GM19099 (cell line): ENCODE results near the gene EPB41L2.

ENCODE experiments used
- POLR2A ChIP-seq: IDR thresholded peaks from 3 replicates; pipeline ENCODE4 v1.6.1; 2011; ENCODE audit warnings: low read depth; ENCODE audit not compliant: insufficient read length; ENCODE audit errors: extremely low read depth

The EPB41L2 gene

DNA sequence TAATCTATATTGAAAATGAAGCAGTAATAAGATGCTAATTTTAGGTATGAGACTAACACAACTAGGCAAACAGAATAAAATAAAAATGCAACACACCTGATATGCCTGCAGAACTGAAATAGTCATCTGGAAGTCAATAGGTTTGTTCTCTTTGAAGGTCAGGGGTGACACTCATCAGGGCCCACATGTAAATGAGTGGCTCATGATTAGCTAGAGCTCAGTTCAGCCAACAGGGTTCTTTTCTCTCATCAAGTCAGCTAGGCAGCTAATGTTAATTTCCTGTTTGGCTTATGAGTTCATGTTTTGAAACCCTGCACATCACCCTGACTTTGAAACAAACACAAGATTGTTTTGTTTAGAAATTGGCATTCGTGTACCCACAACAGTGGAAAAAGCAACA is 212.0 kb downstream of the EPB41L2 start:
- TF ChIP-seq POLR2A, result no peak

DNA sequence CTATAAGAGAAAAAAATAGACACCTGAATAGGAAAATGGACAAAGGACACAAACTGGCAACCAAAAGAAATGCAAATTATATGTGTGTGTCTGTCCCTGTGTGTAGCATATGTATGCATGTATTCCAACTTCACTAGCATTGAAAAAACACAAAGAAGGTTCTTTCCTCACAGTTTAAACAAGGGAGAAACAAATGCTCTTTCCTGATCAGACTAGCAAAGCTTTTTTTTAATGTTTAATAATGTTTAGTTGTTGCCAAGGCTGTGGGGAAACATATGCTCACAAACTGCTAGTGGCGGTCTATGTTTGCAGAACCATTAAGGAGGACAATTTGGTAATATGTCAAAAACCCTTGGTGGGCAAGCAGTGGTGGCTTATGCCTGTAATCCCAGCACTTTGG is 213.5 kb downstream of the EPB41L2 start:
- no peak for TF ChIP-seq POLR2A

DNA sequence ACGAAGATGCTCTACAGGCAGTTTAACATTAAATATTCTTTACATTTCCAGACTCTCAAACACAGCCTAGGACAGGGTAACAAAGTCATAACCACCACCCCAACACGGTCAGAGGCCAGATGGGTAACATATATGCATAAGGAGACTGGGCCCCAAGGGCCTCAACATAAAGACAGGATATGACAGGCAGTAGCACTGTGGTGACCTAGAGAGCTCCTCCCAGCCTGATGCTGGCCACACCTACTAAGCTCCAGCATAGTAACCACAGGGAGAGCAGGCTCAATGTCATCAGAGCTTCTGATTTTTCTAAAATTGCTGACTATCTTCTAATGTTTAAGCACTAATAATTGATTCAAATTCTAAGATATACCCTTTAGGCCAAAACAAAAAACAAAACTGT is 214.1 kb downstream of the EPB41L2 start:
- no peak for TF ChIP-seq POLR2A

GRCh38 chr6:130847001-130847910 is 215.8 kb downstream of the EPB41L2 start:
- TF ChIP-seq POLR2A, result no peak

DNA sequence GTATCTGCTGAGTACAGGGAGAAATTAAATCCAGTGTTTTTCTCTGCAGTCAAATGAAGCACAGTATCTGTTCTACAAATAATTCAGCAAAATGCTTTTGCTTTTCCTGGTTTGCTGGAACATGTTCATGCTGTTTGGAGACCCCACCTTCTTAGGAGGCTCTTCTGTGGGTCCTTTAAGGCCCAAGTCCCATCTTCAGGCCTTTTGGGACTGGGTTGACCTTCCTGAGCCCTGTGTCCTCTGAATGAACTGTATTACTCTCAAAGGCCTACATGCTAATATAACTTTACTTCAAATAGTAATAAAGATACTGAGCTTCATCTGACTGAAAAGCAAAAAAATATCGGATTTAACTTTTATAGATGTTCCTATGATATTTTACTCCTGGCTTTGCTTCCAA is 216.5 kb downstream of the EPB41L2 start:
- TF ChIP-seq POLR2A, result no peak

GRCh38 chr6:130843575-130844320 is 219.3 kb downstream of the EPB41L2 start:
- TF ChIP-seq POLR2A, result no peak

DNA sequence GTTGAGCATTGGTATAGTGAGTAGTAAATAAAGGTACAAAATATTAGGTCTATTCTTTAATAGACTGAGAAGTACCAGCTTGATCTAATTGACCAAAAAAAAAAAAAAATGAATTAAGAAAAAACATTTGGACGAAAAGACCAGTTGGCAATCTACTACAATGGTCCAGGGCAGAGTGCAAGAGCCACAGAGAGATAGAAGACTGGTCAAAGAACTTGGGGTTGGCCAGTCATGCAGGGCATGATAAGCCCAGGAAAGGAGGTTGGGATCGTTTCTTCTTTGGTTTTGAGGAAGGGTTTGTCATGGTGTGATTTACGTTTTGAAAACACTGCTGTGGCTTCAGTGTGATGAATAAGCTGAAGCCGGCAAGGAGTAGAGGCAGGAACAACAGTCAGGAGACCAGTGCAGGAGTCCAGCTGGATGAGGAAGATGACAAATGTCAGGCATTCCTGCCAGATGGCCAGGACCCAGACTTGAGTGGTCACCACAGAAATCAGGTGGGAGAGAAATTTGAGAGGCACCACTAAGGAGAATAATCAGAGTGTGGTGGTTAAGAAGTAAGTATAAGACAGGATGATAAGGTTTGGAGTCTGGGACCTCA is 221.8 kb downstream of the EPB41L2 start:
- no peak for TF ChIP-seq POLR2A

GRCh38 chr6:130840050-130840449 is 223.0 kb downstream of the EPB41L2 start:
- no peak for TF ChIP-seq POLR2A

DNA sequence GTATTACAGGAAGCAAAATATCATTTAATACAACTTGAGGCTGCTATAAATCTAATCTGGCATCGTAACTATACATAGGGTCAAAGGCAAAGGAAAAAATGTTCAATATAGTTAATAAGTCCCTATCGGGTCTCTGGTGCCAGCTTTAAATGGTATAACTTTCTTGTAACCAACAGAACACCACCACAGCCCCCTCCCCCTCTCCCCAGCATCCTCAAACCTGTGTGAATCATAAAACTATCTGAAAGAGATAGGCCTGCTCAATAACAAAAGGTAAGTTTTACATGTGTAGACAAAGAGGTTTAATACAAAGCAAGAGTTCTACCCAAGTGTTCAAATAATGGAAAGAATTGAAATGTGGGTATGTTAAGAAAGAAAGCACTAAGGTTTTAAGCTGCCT is 223.7 kb downstream of the EPB41L2 start:
- TF ChIP-seq POLR2A, result no peak

DNA sequence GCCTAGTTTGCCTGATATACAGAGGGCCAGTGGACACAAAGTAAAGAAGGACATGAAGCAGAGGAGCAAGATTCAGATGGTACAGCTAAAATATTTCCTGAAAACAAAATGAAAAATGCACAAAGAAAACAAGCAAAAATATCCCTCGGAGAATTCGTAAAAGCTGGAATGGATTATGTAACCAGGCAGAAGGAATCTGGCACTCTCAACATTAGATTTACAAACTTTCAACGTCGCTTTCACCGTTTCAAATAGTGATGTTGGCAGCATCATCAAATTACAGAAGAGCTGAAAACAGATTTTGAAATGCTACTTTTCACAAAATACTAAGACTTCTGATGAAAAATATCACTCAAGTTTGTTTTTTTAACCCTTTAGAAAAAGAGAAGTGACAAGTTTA is 224.1 kb downstream of the EPB41L2 start:
- TF ChIP-seq POLR2A, result no peak

DNA sequence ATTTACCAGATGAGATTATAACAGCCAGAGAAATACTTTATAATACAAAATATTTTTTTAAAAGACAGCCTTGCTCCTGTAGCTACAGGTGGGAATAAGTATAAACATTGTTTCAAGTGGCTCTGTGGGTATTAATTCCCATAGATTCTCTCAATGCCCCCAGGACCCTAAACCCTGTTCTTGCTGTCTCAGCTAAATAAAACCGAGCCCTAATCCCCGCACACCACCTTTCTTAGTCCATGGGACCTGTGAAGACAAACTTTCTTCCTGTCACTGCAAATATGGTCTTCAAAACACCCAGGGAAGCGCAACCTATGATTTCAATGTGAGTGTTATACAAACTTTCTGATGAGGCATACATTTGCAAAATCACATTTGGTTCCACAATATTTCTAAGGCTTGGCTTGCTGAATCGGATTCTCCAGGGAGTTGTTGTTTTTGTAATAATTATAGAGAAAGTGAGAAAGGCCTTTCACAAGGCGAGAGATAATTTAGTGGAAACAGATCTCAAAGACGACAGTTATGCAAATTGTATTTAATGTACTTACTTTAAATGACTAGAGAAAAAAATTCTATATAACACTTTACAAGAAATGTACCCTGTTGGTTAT is 224.7 kb downstream of the EPB41L2 start:
- TF ChIP-seq POLR2A, result no peak

- TF ChIP-seq POLR2A, result no peak
Measured at GRCh38 chr6:130837067-130837466, 226.0 kb downstream of the EPB41L2 start.

GRCh38 chr6:130836055-130836640 is 226.9 kb downstream of the EPB41L2 start:
- no peak for TF ChIP-seq POLR2A

- TF ChIP-seq POLR2A, result no peak
Measured at GRCh38 chr6:130834482-130835251, 228.4 kb downstream of the EPB41L2 start.

GRCh38 chr6:130833569-130833968 is 229.5 kb downstream of the EPB41L2 start:
- TF ChIP-seq POLR2A, result no peak

DNA sequence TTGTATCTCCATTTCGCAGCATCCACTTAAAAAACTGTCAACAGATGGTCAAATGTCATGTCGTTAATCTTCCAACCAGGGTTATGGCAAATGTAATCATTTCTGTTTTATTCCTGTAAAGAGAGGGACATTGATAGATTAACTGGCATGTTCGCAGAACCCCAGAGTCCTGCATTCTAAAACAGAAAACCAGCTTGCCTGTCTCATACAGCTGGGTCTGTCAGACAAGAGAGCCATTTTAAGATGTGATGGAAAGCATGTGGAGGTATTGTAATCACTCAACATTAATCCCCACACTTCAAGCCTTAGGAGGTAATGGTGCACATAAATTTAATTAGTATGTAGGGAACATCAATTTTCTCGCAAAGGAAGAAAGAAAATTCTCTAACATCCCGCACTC is 231.4 kb downstream of the EPB41L2 start:
- no peak for TF ChIP-seq POLR2A
